ENCODE results near the gene TMEM14B. TPM values are rescaled to one million over a fixed set of nuclear protein-coding genes. Genes with fewer than 3 reads are reported as not detected.

The TMEM14B gene
- total and polyA plus RNA-seq, 9 of the 15 experiments (the other 6 are each of a cell fraction or from before 2014, with no cell fraction given): 174 to 862 (median 263) TPM

- no peak for TF ChIP-seq U2AF2 (optimal IDR thresholded peaks at IDR 0.05; ENCODE audit: low read depth, low read length)
- peak; percentile 66; the same call in 1 of the 2 replicates for TF ChIP-seq NFIX (CRISPR knock-in tag; IDR thresholded peaks at IDR 0.05; ENCODE audit: low read depth)
- no peak for TF ChIP-seq JUNB (CRISPR knock-in tag; conservative IDR thresholded peaks at IDR 0.05)
- TF ChIP-seq CBX3 (IDR thresholded peaks at IDR 0.05; ENCODE audit: borderline replicate concordance in 1 of 2, low read length in 2 of 2): peak in 1 of 2 experiments; percentile 87; a peak in 1 of 3 replicates
- TF ChIP-seq ZNF511 (CRISPR knock-in tag; IDR thresholded peaks at IDR 0.05): peak; percentile 91
- TF ChIP-seq, protein P1, sequence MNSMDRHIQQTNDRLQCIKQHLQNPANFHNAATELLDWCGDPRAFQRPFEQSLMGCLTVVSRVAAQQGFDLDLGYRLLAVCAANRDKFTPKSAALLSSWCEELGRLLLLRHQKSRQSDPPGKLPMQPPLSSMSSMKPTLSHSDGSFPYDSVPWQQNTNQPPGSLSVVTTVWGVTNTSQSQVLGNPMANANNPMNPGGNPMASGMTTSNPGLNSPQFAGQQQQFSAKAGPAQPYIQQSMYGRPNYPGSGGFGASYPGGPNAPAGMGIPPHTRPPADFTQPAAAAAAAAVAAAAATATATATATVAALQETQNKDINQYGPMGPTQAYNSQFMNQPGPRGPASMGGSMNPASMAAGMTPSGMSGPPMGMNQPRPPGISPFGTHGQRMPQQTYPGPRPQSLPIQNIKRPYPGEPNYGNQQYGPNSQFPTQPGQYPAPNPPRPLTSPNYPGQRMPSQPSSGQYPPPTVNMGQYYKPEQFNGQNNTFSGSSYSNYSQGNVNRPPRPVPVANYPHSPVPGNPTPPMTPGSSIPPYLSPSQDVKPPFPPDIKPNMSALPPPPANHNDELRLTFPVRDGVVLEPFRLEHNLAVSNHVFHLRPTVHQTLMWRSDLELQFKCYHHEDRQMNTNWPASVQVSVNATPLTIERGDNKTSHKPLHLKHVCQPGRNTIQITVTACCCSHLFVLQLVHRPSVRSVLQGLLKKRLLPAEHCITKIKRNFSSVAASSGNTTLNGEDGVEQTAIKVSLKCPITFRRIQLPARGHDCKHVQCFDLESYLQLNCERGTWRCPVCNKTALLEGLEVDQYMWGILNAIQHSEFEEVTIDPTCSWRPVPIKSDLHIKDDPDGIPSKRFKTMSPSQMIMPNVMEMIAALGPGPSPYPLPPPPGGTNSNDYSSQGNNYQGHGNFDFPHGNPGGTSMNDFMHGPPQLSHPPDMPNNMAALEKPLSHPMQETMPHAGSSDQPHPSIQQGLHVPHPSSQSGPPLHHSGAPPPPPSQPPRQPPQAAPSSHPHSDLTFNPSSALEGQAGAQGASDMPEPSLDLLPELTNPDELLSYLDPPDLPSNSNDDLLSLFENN (IDR thresholded peaks at IDR 0.05; ENCODE audit: low read depth in 2 of 2, low read length in 2 of 2): 0 out of 4 replicates have a peak, but pooled peaks of 1 of the 2 experiments have one; percentile 46
- no peak for TF ChIP-seq MCM3 (IDR thresholded peaks at IDR 0.05)
- peak; percentile 53 for TF ChIP-seq HCFC1 (IDR thresholded peaks at IDR 0.05; ENCODE audit: low read depth, low read length)
- TF ChIP-seq L3MBTL2 (IDR thresholded peaks at IDR 0.05): peak; percentile 84
- peak; percentile 84; the same call in 1 of the 2 replicates for TF ChIP-seq TOE1 (IDR thresholded peaks at IDR 0.05; ENCODE audit: borderline replicate concordance)
- TF ChIP-seq TOE1 (CRISPR knock-in tag; IDR thresholded peaks at IDR 0.05; ENCODE audit: borderline replicate concordance, low read depth): no peak
- TF ChIP-seq SRSF9 (IDR thresholded peaks at IDR 0.05; ENCODE audit: borderline replicate concordance, low read depth, low read length): no peak
- TF ChIP-seq ZNF217 (CRISPR knock-in tag; IDR thresholded peaks at IDR 0.05): no peak
- no peak for TF ChIP-seq RERE (CRISPR knock-in tag; IDR thresholded peaks at IDR 0.05; ENCODE audit: borderline replicate concordance)
- no peak for TF ChIP-seq ZNF699 (CRISPR knock-in tag; IDR thresholded peaks at IDR 0.05; ENCODE audit: insufficient replicate concordance)
- peak; percentile 89 for TF ChIP-seq POLR2AphosphoS5 (IDR thresholded peaks at IDR 0.05; ENCODE audit: control insufficient read depth, insufficient read depth, low read depth, low read length)
- TF ChIP-seq SIN3A (IDR thresholded peaks at IDR 0.05; ENCODE audit: borderline replicate concordance in 2 of 2, control insufficient read depth in 1 of 2, low read depth in 2 of 2, low read length in 2 of 2): peak; percentile 73 to 84; a peak in 2 of 4 replicates
Observed at GRCh38 chr6:10747251-10747972, at the start of gene TMEM14B (continued).
